ENCODE results near the gene DOCK1. TPM values are rescaled to one million over a fixed set of nuclear protein-coding genes. Genes with fewer than 3 reads are reported as not detected.

DOCK1 gene
- total RNA-seq, 1 donor from 2014 or later: 72.6 TPM

DNA sequence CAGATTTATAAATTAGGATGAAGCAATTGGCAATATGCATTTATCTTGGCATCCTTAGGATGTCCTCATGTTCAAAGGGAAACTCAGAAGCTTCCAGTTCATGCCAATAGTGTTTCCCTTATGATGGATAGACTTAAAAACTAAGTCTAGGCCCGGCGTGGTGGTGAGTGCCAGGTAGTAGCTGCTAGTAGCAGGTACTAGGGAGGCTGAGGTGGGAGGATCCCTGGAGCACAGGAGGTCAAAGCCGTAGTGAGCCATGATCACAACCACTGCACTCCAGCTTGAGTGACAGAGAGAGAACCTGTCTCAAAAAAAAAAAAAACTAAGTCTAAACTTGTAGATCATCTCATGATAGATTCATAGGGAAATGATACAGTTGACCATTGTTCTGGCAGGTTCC, 115.0 kb downstream of the DOCK1 start:
- no peak overlapping the region for H3K27ac Mint-ChIP-seq
- Histone ChIP-seq H4K20me1 (ENCODE audit: low read depth) (peaks cover 3% of the 10 kb centered on the region), H3K27ac (no peak overlapping the region), H3K4me2 (no peak overlapping the region), H3K27me3 (no peaks in the 10 kb centered on the region), H3K4me3 (no peak overlapping the region), H3K36me3 (no peaks in the 10 kb centered on the region), H3F3A (ENCODE audit: low read depth) (no peaks in the 10 kb centered on the region), H3K9me3 (ENCODE audit: low read depth) (no peaks in the 10 kb centered on the region), H3K79me2 (ENCODE audit: low read depth) (no peaks in the 10 kb centered on the region), H3K9ac (no peak overlapping the region), H3K4me1 (no peaks in the 10 kb centered on the region), H2AFZ (replicated peaks) (no peak overlapping the region)
- H3K4me1 Mint-ChIP-seq: peaks cover 8% of the 10 kb centered on the region
- no peak for DNase-seq (ENCODE audit: low spot score)
- no peaks in the 10 kb centered on the region for H3K9me3 Mint-ChIP-seq
- no peak overlapping the region for H3K4me3 Mint-ChIP-seq
- no peak for TF ChIP-seq EZH2phosphoT487 (IDR thresholded peaks at IDR 0.05)
- no peak for TF ChIP-seq CTCF (IDR thresholded peaks at IDR 0.05)
- TF ChIP-seq EZH2 (IDR thresholded peaks at IDR 0.05): no peak
- H3K36me3 Mint-ChIP-seq: peaks cover 20% of the 10 kb centered on the region
- no peaks in the 10 kb centered on the region for H3K27me3 Mint-ChIP-seq (ENCODE audit: insufficient read depth, low read depth)

GRCh38 chr10:127021801-127022200, 116.6 kb downstream of the DOCK1 start:
- Histone ChIP-seq H3K27me3 (no peaks in the 10 kb centered on the region), H3K9me3 (ENCODE audit: low read depth) (no peaks in the 10 kb centered on the region), H3K9ac (no peak overlapping the region), H3K79me2 (ENCODE audit: low read depth) (no peaks in the 10 kb centered on the region), H4K20me1 (ENCODE audit: low read depth) (no peaks in the 10 kb centered on the region), H3F3A (ENCODE audit: low read depth) (no peaks in the 10 kb centered on the region), H3K36me3 (no peaks in the 10 kb centered on the region), H3K4me2 (no peak overlapping the region), H3K4me1 (no peaks in the 10 kb centered on the region), H3K4me3 (no peak overlapping the region), H2AFZ (replicated peaks) (no peak overlapping the region), H3K27ac (no peak overlapping the region)
- Mint-ChIP-seq H3K4me3 (no peak overlapping the region), H3K36me3 (peaks cover 29% of the 10 kb centered on the region), H3K27me3 (ENCODE audit: insufficient read depth, low read depth) (no peaks in the 10 kb centered on the region), H3K27ac (no peak overlapping the region), H3K9me3 (no peaks in the 10 kb centered on the region), H3K4me1 (peaks cover 8% of the 10 kb centered on the region)
- TF ChIP-seq CTCF (IDR thresholded peaks at IDR 0.05) (no peak), EZH2phosphoT487 (IDR thresholded peaks at IDR 0.05) (no peak), EZH2 (IDR thresholded peaks at IDR 0.05) (no peak)
- no peak for DNase-seq (ENCODE audit: low spot score)

GRCh38 chr10:127024685-127025435, 119.6 kb downstream of the DOCK1 start:
- H3K36me3 ChIP-seq: no peaks in the 10 kb centered on the region
- no peak overlapping the region for H3K27ac ChIP-seq
- H3K9me3 ChIP-seq (ENCODE audit: low read depth): no peaks in the 10 kb centered on the region
- no peaks in the 10 kb centered on the region for H3K9me3 Mint-ChIP-seq
- peaks cover 31% of the 10 kb centered on the region for H3K36me3 Mint-ChIP-seq
- H3K4me1 Mint-ChIP-seq: peaks cover 8% of the 10 kb centered on the region
- H3K27me3 ChIP-seq: no peaks in the 10 kb centered on the region
- no peak for DNase-seq (ENCODE audit: low spot score)
- H4K20me1 ChIP-seq (ENCODE audit: low read depth): no peaks in the 10 kb centered on the region
- H3K4me1 ChIP-seq: no peaks in the 10 kb centered on the region
- H3K4me2 ChIP-seq: no peak overlapping the region
- H3K27ac Mint-ChIP-seq: peak overlapping the region; percentile 42
- H2AFZ ChIP-seq (replicated peaks): no peak overlapping the region
- H3K4me3 ChIP-seq: no peak overlapping the region
- no peak overlapping the region for H3K4me3 Mint-ChIP-seq
- no peaks in the 10 kb centered on the region for H3F3A ChIP-seq (ENCODE audit: low read depth)
- no peaks in the 10 kb centered on the region for H3K79me2 ChIP-seq (ENCODE audit: low read depth)
- TF ChIP-seq EZH2 (IDR thresholded peaks at IDR 0.05): no peak
- TF ChIP-seq CTCF (IDR thresholded peaks at IDR 0.05): no peak
- TF ChIP-seq EZH2phosphoT487 (IDR thresholded peaks at IDR 0.05): no peak
- no peak overlapping the region for H3K9ac ChIP-seq
- peaks cover 2% of the 10 kb centered on the region for H3K27me3 Mint-ChIP-seq (ENCODE audit: insufficient read depth, low read depth)
